Inflammatory macrophage treated with lipopolysaccharide for 1 hour (primary cell): ENCODE measurements around the gene SRPK2.
"Not testable (repeated sequence)": the region's sequence is repeated elsewhere in the genome, so short reads cannot be mapped to it uniquely, and the experiment has no call there.

Experiments used
- DNase-seq, 2 donors: peaks; one replicate each; pipeline ENCODE4 v3.0.0-alpha.2; 2020 to 2022

SRPK2 gene

GRCh38 chr7:105388356-105389087, at the start of gene SRPK2:
Gene SRPK2, minus strand, starts transcription at chr7:105388921.
- peak; percentile 47 to 54 for DNase-seq

DNA sequence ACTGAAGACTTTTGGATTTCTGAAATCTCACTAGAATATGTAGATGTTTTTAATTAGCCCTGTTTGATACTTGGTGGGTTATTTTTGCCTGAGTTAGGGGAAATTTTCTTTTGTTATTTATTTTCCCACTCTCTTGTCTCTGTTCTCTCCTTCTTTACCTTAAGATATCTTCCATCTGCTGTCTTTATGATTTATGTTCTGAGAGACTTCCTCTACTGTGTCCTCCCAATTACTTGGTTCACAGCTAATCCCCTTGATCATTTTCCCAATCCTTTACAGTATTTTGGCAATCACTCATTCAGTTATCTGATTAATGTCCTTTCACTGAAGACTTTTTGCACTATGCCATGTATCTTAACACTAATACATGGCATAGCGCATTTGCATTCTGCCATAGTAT, 49.5 kb upstream of the SRPK2 start:
- DNase-seq, result no peak

DNA sequence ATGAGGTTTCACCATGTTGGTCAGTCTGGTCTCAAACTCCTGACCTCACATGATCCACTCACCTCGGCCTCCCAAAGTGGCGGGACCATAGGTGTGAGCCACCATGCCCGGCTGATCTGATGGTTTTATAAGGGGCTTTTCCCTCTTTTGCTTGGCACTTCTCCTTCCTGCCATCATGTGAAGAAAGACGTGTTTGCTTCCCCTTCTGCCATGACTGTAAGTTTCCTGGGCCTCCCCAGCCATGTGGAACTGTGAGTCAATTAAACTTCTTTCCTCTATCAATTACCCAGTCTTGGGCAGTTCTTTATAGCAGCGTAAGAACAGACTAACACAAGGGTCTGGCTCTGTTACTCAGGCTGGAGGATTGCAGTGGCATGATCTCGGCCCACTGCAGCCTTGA, 48.6 kb upstream of the SRPK2 start:
- peak in 1 of 2 donors; percentile 12 for DNase-seq

DNA sequence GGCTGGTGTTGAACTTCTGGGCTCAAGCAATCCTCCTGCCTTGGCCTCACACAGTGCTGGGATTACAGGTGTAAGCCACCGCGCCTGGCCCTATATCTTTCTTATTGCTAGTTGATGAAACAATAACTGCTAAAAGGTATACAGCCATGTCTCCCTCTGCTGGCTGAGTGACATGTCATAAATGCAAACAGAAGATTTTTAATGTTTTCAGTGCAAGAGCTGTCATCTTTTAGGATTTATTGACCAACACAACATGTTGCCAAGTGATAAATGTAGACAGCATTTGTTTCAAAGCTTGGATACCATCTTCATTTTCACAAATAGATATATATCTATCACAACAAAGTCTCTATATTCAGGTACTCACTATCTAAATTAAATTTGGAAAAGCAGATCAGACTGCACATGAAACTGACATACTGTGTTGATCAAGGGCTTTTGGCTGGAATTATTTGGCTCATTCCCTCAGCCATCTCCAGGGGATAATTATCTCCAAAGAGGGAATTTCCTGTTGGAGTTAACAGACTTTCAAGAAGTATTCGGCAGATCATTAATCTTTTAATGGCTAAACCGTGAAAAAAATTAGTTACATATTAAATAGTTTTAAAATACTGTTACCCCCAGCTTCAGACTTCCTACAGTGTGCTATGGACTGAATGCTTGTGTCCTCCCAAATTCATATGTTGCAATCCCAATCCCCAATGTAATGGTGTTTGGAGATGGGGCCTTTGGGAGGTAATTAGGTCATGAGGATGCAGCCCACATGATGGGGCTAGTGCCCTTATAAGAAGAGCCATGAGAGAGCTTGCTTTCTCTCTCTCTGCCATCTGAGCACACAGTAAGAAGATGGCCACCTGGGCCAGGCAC, 41.3 kb upstream of the SRPK2 start:
- peak in 1 of 2 donors; percentile 14 for DNase-seq

GRCh38 chr7:105426606-105427146, 38.0 kb upstream of the SRPK2 start:
- DNase-seq, result no peak

- DNase-seq, result no peak
These were observed 35.3 kb upstream of the SRPK2 start for GRCh38 chr7:105423987-105424386.

GRCh38 chr7:105413887-105414437, 25.2 kb upstream of the SRPK2 start:
- DNase-seq, result no peak

DNA sequence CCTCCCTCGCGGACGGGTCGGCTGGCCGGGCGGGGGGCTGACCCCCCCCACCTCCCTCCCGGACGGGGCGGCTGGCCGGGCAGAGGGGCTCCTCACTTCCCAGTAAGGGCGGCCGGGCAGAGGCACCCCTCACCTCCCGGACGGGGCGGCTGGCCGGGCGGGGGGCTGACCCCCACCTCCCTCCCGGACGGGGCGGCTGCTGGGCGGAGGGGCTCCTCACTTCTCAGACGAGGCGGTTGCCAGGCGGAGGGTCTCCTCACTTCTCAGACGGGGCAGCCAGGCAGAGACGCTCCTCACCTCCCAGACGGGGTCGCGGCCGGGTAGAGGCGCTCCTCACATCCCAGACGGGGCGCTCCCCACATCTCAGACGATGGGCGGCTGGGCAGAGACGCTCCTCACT, 22.1 kb upstream of the SRPK2 start:
- DNase-seq, result not testable (repeated sequence)

DNA sequence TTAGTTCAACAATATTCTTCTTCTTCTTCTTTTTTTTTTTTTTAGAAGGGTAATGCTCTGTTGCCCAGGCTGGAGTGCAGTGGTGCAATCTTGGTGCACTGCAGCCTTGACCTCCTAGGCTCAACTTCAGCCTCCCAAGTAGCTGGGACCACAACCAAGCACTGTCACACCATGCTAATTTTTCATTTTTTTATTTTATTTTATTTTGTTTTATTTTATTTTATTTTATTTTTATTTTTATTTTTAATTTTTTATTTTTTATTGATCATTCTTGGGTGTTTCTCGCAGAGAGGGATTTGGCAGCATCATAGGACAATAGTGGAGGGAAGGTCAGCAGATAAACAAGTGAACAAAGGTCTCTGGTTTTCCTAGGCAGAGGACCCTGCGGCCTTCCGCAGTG, 21.1 kb upstream of the SRPK2 start:
- not testable (repeated sequence) for DNase-seq

- DNase-seq, result no peak
These were observed 20.2 kb upstream of the SRPK2 start for GRCh38 chr7:105408791-105409410.

DNA sequence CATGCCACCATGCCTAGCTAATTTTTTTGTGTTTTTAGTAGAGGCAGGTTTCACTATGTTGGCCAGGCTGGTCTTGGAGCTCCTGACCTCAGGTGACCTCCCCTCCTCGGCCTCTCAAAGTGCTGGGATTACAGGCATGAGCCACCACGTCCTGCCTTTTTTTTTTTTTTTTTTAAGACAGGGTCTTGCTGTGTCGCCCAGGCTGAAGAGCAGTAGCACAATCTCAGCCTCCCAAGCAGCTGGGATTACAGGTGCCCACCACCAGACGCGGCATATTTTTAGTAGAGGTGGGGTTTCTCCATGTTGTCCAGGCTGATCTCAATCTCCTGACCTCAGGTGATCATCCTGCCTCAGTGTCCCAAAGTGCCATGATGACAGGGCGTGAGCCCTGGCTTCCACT, 14.4 kb upstream of the SRPK2 start:
- no peak for DNase-seq

- no peak for DNase-seq
These were observed 13.7 kb upstream of the SRPK2 start for GRCh38 chr7:105402221-105403095.

- DNase-seq, result peak in 1 of 2 donors; percentile 22
These were observed 10.5 kb upstream of the SRPK2 start for GRCh38 chr7:105399043-105399725.

- DNase-seq, result no peak
These were observed 7.8 kb upstream of the SRPK2 start for GRCh38 chr7:105396566-105396965.

GRCh38 chr7:105391429-105391828, 2.7 kb upstream of the SRPK2 start:
- DNase-seq, result no peak

- no peak for DNase-seq
These were observed 1.2 kb upstream of the SRPK2 start for GRCh38 chr7:105389889-105390288.

DNA sequence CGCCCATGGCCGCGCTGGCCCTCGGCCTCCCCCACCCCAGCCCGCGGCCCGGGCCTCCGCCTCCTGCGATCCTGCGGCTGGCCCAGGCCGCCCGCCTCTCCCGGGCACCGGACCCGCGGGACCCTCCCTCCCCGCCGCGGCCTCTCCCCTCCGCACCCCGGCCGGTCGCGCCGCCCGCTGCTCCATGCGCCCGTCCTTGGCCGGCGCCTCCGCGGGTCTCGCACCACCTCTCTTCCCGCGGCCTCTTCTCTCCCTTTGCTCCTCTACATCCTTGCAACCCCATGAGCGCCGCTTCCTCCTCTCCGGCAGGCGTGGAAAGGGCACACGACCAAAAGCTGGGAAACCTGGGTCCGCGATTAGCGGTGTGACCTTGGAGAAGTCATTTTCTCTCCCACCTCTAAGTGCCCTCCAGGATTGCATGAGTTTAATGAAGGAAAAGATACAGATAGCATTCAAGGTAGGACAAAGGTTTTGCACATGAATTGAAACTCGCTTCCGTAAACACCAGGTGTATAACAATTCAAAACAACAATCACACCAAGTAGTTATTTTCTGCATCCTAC, 448 bp upstream of the SRPK2 start:
- peak in 1 of 2 donors; percentile 25 for DNase-seq

DNA sequence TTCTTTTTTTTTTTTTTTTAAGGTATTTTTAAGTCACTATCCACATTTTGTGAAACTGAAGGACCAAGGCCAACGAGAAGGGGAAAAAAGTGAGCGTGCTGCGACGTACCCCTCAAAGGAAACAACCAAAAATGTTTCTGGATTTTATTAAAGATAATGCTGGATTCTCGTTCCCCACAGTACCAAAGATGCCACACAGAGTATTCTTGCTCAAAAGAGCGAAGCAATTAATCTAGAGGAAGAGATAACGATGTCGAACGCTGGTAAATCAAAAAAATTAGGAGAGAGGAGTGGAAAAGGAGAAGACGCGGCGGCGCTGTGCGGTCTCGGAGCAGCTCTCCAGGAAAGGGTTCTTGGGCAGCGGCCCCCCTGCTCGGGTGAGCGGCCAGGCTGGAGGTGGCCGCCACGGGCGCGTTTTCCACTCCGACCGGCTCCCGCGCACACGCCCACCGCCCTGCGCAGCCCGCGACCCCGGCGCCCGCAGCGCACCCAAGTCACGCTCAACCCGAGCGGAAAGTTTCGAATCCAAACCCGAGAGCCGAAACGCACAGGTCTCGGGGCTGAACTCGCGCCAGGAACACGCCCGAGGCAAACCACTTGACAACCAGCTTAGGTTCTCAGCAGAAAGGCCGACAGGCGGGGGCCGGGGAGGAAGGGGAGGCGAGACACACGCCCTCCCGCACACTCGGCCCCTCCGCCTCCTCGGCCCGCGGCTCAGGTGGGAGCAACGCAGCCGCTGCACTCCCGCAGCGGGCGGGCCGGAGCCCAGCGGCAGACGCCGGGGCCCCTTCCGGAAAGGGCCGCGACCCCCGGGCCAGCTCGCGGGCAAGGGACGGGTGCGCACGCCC, 989 bp downstream of the SRPK2 start:
- peak in 1 of 2 donors; percentile 19 for DNase-seq

- no peak for DNase-seq
These were observed 10.8 kb downstream of the SRPK2 start for GRCh38 chr7:105377903-105378302.
